ENCODE results near the gene SLC25A23. TPM values are rescaled to one million over a fixed set of nuclear protein-coding genes. Genes with fewer than 3 reads are reported as not detected.
A peak's percentile ranks its signal among the peaks of the same experiment; 100 is the strongest.

SLC25A23 gene
- total RNA-seq, 1 experiment from 2014 or later = 89.5 TPM

- Histone ChIP-seq H4K20me1 (ENCODE audit: insufficient read depth) (no peaks in the 10 kb centered on the region), H3K9me2 (ENCODE audit: insufficient read depth) (no peaks in the 10 kb centered on the region), H2AFZ (ENCODE audit: low read depth, low read length, poor library complexity, severe bottlenecking) (no peak overlapping the region), H3K9ac (ENCODE audit: low read length) (no peak overlapping the region), H3K4me2 (ENCODE audit: low read length) (no peak overlapping the region), H3K27ac (ENCODE audit: low read depth, low read length) (no peak overlapping the region), H3K9me3 (ENCODE audit: control insufficient read depth in 1 of 2, insufficient read depth in 1 of 2, low read depth in 1 of 2, low read length in 2 of 2) (no peaks in the 10 kb centered on the region), H3K79me2 (ENCODE audit: insufficient read depth, low read length) (no peaks in the 10 kb centered on the region), H3K27me3 (ENCODE audit: insufficient read depth, low read length) (no peaks in the 10 kb centered on the region), H3K4me3 (replicated peaks in 1 of 2; ENCODE audit: low read depth in 1 of 2, low read length in 2 of 2) (no peak overlapping the region), H3K36me3 (ENCODE audit: control insufficient read depth in 1 of 2, insufficient read depth in 2 of 2, low read length in 2 of 2) (peaks cover 0 to 5% of the 10 kb centered on the region in 2 experiments; a peak in 1 of 4 replicates), H3K4me1 (ENCODE audit: control insufficient read depth in 1 of 2, insufficient read depth in 2 of 2, low read length in 2 of 2) (peaks cover 10 to 25% of the 10 kb centered on the region in 2 experiments)
- ChIA-PET POLR2A (no interaction called here), RAD21 (ENCODE audit: low non-redundant PET in 1 of 2, low total read pairs in 2 of 2, uncharacterized antibody in 2 of 2, unreplicated experiment in 2 of 2) (no interaction called here), CTCF (no interaction called here)
- intact Hi-C loops (cut with micrococcal nuclease) = no loop called here
- no peak for TF ChIP-seq ZFX (IDR thresholded peaks at IDR 0.05)
- no peak for TF ChIP-seq FOSL1 (IDR thresholded peaks at IDR 0.05; ENCODE audit: low read depth)
- no peak for TF ChIP-seq EZH2phosphoT487 (IDR thresholded peaks at IDR 0.05; ENCODE audit: borderline replicate concordance)
- BruUV-seq (replicated peaks) = TSS peak; percentile 30
- no peak for DNase-seq (ENCODE audit: low read depth, low spot score)
- ATAC-seq = no peak
Measured at GRCh38 chr19:6499052-6499790, 39.6 kb upstream of the SLC25A23 start.

GRCh38 chr19:6498294-6499036 is 38.9 kb upstream of the SLC25A23 start:
- H3K4me3 ChIP-seq (replicated peaks in 1 of 2; ENCODE audit: low read depth in 1 of 2, low read length in 2 of 2) = no peak overlapping the region
- no peaks in the 10 kb centered on the region for H3K79me2 ChIP-seq (ENCODE audit: insufficient read depth, low read length)
- no peaks in the 10 kb centered on the region for H3K9me3 ChIP-seq (ENCODE audit: control insufficient read depth in 1 of 2, insufficient read depth in 1 of 2, low read depth in 1 of 2, low read length in 2 of 2)
- H3K9me2 ChIP-seq (ENCODE audit: insufficient read depth) = no peaks in the 10 kb centered on the region
- POLR2A ChIA-PET = no interaction called here
- no peak for DNase-seq (ENCODE audit: low read depth, low spot score)
- H3K4me1 ChIP-seq (ENCODE audit: control insufficient read depth in 1 of 2, insufficient read depth in 2 of 2, low read length in 2 of 2) = peaks cover 8 to 18% of the 10 kb centered on the region in 2 experiments
- no TSS peak for BruUV-seq (replicated peaks)
- no peaks in the 10 kb centered on the region for H4K20me1 ChIP-seq (ENCODE audit: insufficient read depth)
- TF ChIP-seq POLR2AphosphoS5 (IDR thresholded peaks at IDR 0.05; ENCODE audit: low read depth, low read length) = no peak
- no peak for TF ChIP-seq TCF7L2 (IDR thresholded peaks at IDR 0.05; ENCODE audit: borderline replicate concordance, extremely low read depth, insufficient read depth, insufficient read length)
- TF ChIP-seq JUND (IDR thresholded peaks at IDR 0.05) = no peak
- no peak for TF ChIP-seq SRF (IDR thresholded peaks at IDR 0.05; ENCODE audit: low read depth)
- TF ChIP-seq ZBTB33 (IDR thresholded peaks at IDR 0.05; ENCODE audit: extremely low read depth, insufficient replicate concordance, low read length) = no peak
- no peak for TF ChIP-seq EGR1 (IDR thresholded peaks at IDR 0.05; ENCODE audit: low read depth)
- no peak for TF ChIP-seq CEBPB (IDR thresholded peaks at IDR 0.05; ENCODE audit: low read depth)
- no peak overlapping the region for H3K27ac ChIP-seq (ENCODE audit: low read depth, low read length)
- H3K36me3 ChIP-seq (ENCODE audit: control insufficient read depth in 1 of 2, insufficient read depth in 2 of 2, low read length in 2 of 2) = peaks cover 0 to 5% of the 10 kb centered on the region in 2 experiments; a peak in 1 of 4 replicates
- ATAC-seq = no peak
- H3K9ac ChIP-seq (ENCODE audit: low read length) = no peak overlapping the region
- H3K4me2 ChIP-seq (ENCODE audit: low read length) = no peak overlapping the region
- H3K27me3 ChIP-seq (ENCODE audit: insufficient read depth, low read length) = no peaks in the 10 kb centered on the region
- RAD21 ChIA-PET (ENCODE audit: low non-redundant PET in 1 of 2, low total read pairs in 2 of 2, uncharacterized antibody in 2 of 2, unreplicated experiment in 2 of 2) = no interaction called here
- no peak overlapping the region for H2AFZ ChIP-seq (ENCODE audit: low read depth, low read length, poor library complexity, severe bottlenecking)
- CTCF ChIA-PET = no interaction called here
- intact Hi-C loops (cut with micrococcal nuclease) = no loop called here

All from HCT116 (cell line).